ENCODE measurements around the gene FAM53B. TPM values are rescaled to one million over a fixed set of nuclear protein-coding genes. Genes with fewer than 3 reads are reported as not detected.

Gene FAM53B
- total RNA-seq, 2 donors from 2014 or later, result 19.3 to 22.6 TPM

- DNase-seq, result no peak
- no peak overlapping the region for H3K27ac Mint-ChIP-seq
- TF ChIP-seq CTCF (conservative IDR thresholded peaks at IDR 0.05), result no peak
Observed at GRCh38 chr10:124765256-124765655, 21.1 kb upstream of the FAM53B start.

GRCh38 chr10:124763267-124763666, 19.1 kb upstream of the FAM53B start:
- Histone ChIP-seq H3K27ac (ENCODE audit: low read depth, low read length) (no peak overlapping the region), H3K4me1 (ENCODE audit: control insufficient read depth, insufficient read depth, low read length) (no peaks in the 10 kb centered on the region), H3K36me3 (ENCODE audit: control insufficient read depth, insufficient read depth, low read length) (peaks cover 81% of the 10 kb centered on the region), H3K9me3 (ENCODE audit: control insufficient read depth, low read length) (no peaks in the 10 kb centered on the region), H3K4me3 (ENCODE audit: low read length) (no peak overlapping the region), H3K27me3 (ENCODE audit: control insufficient read depth, insufficient read depth, low read length, poor library complexity, severe bottlenecking) (no peaks in the 10 kb centered on the region), H3K9ac (ENCODE audit: extremely low read depth, low read length, poor library complexity, severe bottlenecking) (no peak overlapping the region)
- Mint-ChIP-seq H3K27me3 (ENCODE audit: insufficient read depth) (no peaks in the 10 kb centered on the region), H3K4me3 (no peak overlapping the region), H3K4me1 (peaks cover 3% of the 10 kb centered on the region), H3K9me3 (no peaks in the 10 kb centered on the region), H3K27ac (no peak overlapping the region), H3K36me3 (ENCODE audit: low read depth) (peaks cover 30% of the 10 kb centered on the region)
- DNase-seq, result no peak
- WGBS, 2 experiments (ENCODE audit: insufficient coverage in 1 of 2, insufficient read length in 1 of 2), result 100% methylated on average over 1 of the region's 1 CpG; no CpG with 5 or more reads in 1 of the 2 experiments
- TF ChIP-seq CTCF (conservative IDR thresholded peaks at IDR 0.05), result no peak

More at GRCh38 chr10:124765256-124765655, 21.1 kb upstream of the FAM53B start:
- H3K4me1 Mint-ChIP-seq, result peaks cover 3% of the 10 kb centered on the region
- no peak overlapping the region for H3K4me3 Mint-ChIP-seq
- no peak overlapping the region for H3K27ac ChIP-seq (ENCODE audit: low read depth, low read length)
- no peaks in the 10 kb centered on the region for H3K27me3 Mint-ChIP-seq (ENCODE audit: insufficient read depth)
- peaks cover 68% of the 10 kb centered on the region for H3K36me3 ChIP-seq (ENCODE audit: control insufficient read depth, insufficient read depth, low read length)
- H3K36me3 Mint-ChIP-seq (ENCODE audit: low read depth), result peaks cover 30% of the 10 kb centered on the region
- no peak overlapping the region for H3K4me3 ChIP-seq (ENCODE audit: low read length)
- 83 to 100% methylated on average over 2 of the region's 2 CpGs for WGBS, 2 experiments (ENCODE audit: insufficient coverage in 1 of 2, insufficient read length in 1 of 2)
- no peaks in the 10 kb centered on the region for H3K9me3 Mint-ChIP-seq
- H3K27me3 ChIP-seq (ENCODE audit: control insufficient read depth, insufficient read depth, low read length, poor library complexity, severe bottlenecking), result no peaks in the 10 kb centered on the region
- no peaks in the 10 kb centered on the region for H3K4me1 ChIP-seq (ENCODE audit: control insufficient read depth, insufficient read depth, low read length)
- no peaks in the 10 kb centered on the region for H3K9me3 ChIP-seq (ENCODE audit: control insufficient read depth, low read length)
- H3K9ac ChIP-seq (ENCODE audit: extremely low read depth, low read length, poor library complexity, severe bottlenecking), result no peak overlapping the region

GRCh38 chr10:124762281-124762680, 18.1 kb upstream of the FAM53B start:
- no peak overlapping the region for H3K9ac ChIP-seq (ENCODE audit: extremely low read depth, low read length, poor library complexity, severe bottlenecking)
- H3K4me1 Mint-ChIP-seq, result peaks cover 3% of the 10 kb centered on the region
- H3K4me1 ChIP-seq (ENCODE audit: control insufficient read depth, insufficient read depth, low read length), result no peaks in the 10 kb centered on the region
- no peak for TF ChIP-seq CTCF (conservative IDR thresholded peaks at IDR 0.05)
- H3K27ac ChIP-seq (ENCODE audit: low read depth, low read length), result no peak overlapping the region
- peaks cover 27% of the 10 kb centered on the region for H3K36me3 Mint-ChIP-seq (ENCODE audit: low read depth)
- H3K27me3 ChIP-seq (ENCODE audit: control insufficient read depth, insufficient read depth, low read length, poor library complexity, severe bottlenecking), result no peaks in the 10 kb centered on the region
- no peaks in the 10 kb centered on the region for H3K27me3 Mint-ChIP-seq (ENCODE audit: insufficient read depth)
- no peak overlapping the region for H3K4me3 ChIP-seq (ENCODE audit: low read length)
- no peak overlapping the region for H3K27ac Mint-ChIP-seq
- H3K9me3 ChIP-seq (ENCODE audit: control insufficient read depth, low read length), result no peaks in the 10 kb centered on the region
- peaks cover 85% of the 10 kb centered on the region for H3K36me3 ChIP-seq (ENCODE audit: control insufficient read depth, insufficient read depth, low read length)
- no peak overlapping the region for H3K4me3 Mint-ChIP-seq
- 90 to 95% methylated on average over 2 to 4 of the region's 5 CpGs for WGBS, 2 experiments (ENCODE audit: insufficient coverage in 1 of 2, insufficient read length in 1 of 2)
- no peak for DNase-seq
- H3K9me3 Mint-ChIP-seq, result no peaks in the 10 kb centered on the region
